IMR-90 (cell line): ENCODE measurements around the gene CDA. TPM values are rescaled to one million over a fixed set of nuclear protein-coding genes. Genes with fewer than 3 reads are reported as not detected.

Source experiments
- ATAC-seq: fragments of 200-7000 bp; cut with Tn5 transposase; 2 replicates; pipeline ENCODE4 v1.9.1; 2020; ENCODE audit warnings: low read depth, mild to moderate bottlenecking, moderate library complexity
- BruUV-seq: library from RNA; stranded (reverse); fragments of 400-500 nt; replicated peaks from 2 replicates; lab custom pipeline; 2021; lab: Mats Ljungman, UMichigan
- CTCF ChIA-PET: fragments of 300-600 bp; formaldehyde crosslinking; extraction: SDS; loops from one replicate; lab custom pipeline; 2021; ENCODE audit warnings: antibody characterized with exemption; lab: Yijun Ruan, JAX
- POLR2A ChIA-PET: fragments of 300-600 bp; sonication (Branson Sonifier 250); formaldehyde crosslinking; loops from one replicate; lab custom pipeline; 2022; ENCODE audit warnings: antibody characterized with exemption; ENCODE audit not compliant: unreplicated experiment; lab: Charles Lee
- DNase-seq: peaks from one replicate; pipeline ENCODE4 v3.0.0; 2013
- H2AFZ ChIP-seq: replicated peaks from 2 replicates; pipeline ENCODE3; 2013; ENCODE audit warnings: low read length, mild to moderate bottlenecking; ENCODE audit not compliant: poor library complexity
- H2AK5ac ChIP-seq: 2 replicates; pipeline ENCODE4 v1.6.1; 2013; ENCODE audit warnings: low read depth, low read length, inconsistent platforms
- H2AK9ac ChIP-seq: replicated peaks from 2 replicates; pipeline ENCODE3; 2013; ENCODE audit warnings: mild to moderate bottlenecking, low read depth, low read length, moderate library complexity; ENCODE audit not compliant: poor library complexity
- H2BK120ac ChIP-seq: 2 replicates; pipeline ENCODE4 v1.6.1; 2013; ENCODE audit warnings: low read depth, low read length, inconsistent platforms
- H2BK15ac ChIP-seq: 3 replicates; pipeline ENCODE4 v1.6.1; 2013; ENCODE audit warnings: low read depth, low read length, inconsistent platforms
- H2BK20ac ChIP-seq: 2 replicates; pipeline ENCODE4 v1.6.1; 2013; ENCODE audit warnings: low read depth, mild to moderate bottlenecking, inconsistent platforms, low read length, moderate library complexity
- H2BK5ac ChIP-seq: 2 replicates; pipeline ENCODE4 v1.6.1; 2013; ENCODE audit warnings: mild to moderate bottlenecking, low read depth, low read length, inconsistent platforms; ENCODE audit not compliant: poor library complexity, severe bottlenecking
- H3K14ac ChIP-seq: replicated peaks from 2 replicates; pipeline ENCODE4 v1.6.1; 2013; ENCODE audit warnings: low read depth, low read length, inconsistent platforms
- H3K18ac ChIP-seq: 2 replicates; pipeline ENCODE4 v1.6.1; 2013; ENCODE audit warnings: low read depth, low read length, control low read depth
- H3K23ac ChIP-seq: 2 replicates; pipeline ENCODE4 v1.6.1; 2013; ENCODE audit warnings: low read depth, low read length, inconsistent platforms
- H3K27ac ChIP-seq: 2 replicates; pipeline ENCODE4 v1.5.1; 2013; ENCODE audit warnings: mild to moderate bottlenecking, control low read depth, low read length; ENCODE audit not compliant: insufficient read depth
- H3K27me3 ChIP-seq: 2 replicates; pipeline ENCODE4 v1.6.1; 2013; ENCODE audit warnings: low read length; ENCODE audit not compliant: control insufficient read depth, insufficient read depth
- H3K36me3 ChIP-seq: 2 replicates; pipeline ENCODE4 v1.6.1; 2013; ENCODE audit warnings: low read length, mixed read lengths; ENCODE audit not compliant: control insufficient read depth, insufficient read depth
- H3K4ac ChIP-seq: 2 replicates; pipeline ENCODE4 v1.6.1; 2013; ENCODE audit warnings: low read depth, low read length, inconsistent platforms
- H3K4me1 ChIP-seq: 2 replicates; pipeline ENCODE4 v1.6.1; 2013; ENCODE audit warnings: low read length, mixed read lengths; ENCODE audit not compliant: control insufficient read depth, insufficient read depth
- H3K4me2 ChIP-seq: 2 replicates; pipeline ENCODE4 v1.6.1; 2013; ENCODE audit warnings: low read depth, mild to moderate bottlenecking, control low read depth, low read length, moderate library complexity
- H3K4me3 ChIP-seq: 2 replicates; pipeline ENCODE4 v1.5.1; 2013; ENCODE audit warnings: low read depth, mild to moderate bottlenecking, control low read depth, low read length, moderate library complexity; ENCODE audit not compliant: insufficient read depth
- H3K56ac ChIP-seq: 2 replicates; pipeline ENCODE4 v1.6.1; 2013; ENCODE audit warnings: low read length, inconsistent platforms; ENCODE audit not compliant: insufficient read depth; ENCODE audit errors: extremely low read depth
- H3K79me1 ChIP-seq, 2 experiments: 2 replicates each; pipeline ENCODE4 v1.6.1; 2013; ENCODE audit warnings: low read length in 2 of 2, inconsistent platforms in 1 of 2, low read depth in 1 of 2
- H3K9ac ChIP-seq: 2 replicates; pipeline ENCODE4 v1.6.1; 2013; ENCODE audit warnings: low read depth, low read length, control low read depth
- H3K9me1 ChIP-seq: 2 replicates; pipeline ENCODE4 v1.6.1; 2013; ENCODE audit warnings: low read length, inconsistent platforms; ENCODE audit not compliant: insufficient read depth
- H3K9me3 ChIP-seq: 2 replicates; pipeline ENCODE4 v1.6.1; 2013; ENCODE audit warnings: low read length; ENCODE audit not compliant: control insufficient read depth, insufficient read depth
- H4K20me1 ChIP-seq: 2 replicates; pipeline ENCODE4 v1.6.1; 2013; ENCODE audit warnings: low read length, inconsistent platforms; ENCODE audit not compliant: insufficient read depth
- H4K5ac ChIP-seq: 2 replicates; pipeline ENCODE4 v1.6.1; 2013; ENCODE audit warnings: mild to moderate bottlenecking, low read depth, low read length, control low read depth
- H4K8ac ChIP-seq, 2 experiments: 2 replicates each; pipeline ENCODE4 v1.6.1; 2013; ENCODE audit warnings: low read depth in 2 of 2, low read length in 2 of 2, control low read depth in 1 of 2, inconsistent platforms in 1 of 2
- H4K91ac ChIP-seq: 2 replicates; pipeline ENCODE4 v1.6.1; 2013; ENCODE audit warnings: low read depth, low read length, inconsistent platforms; ENCODE audit not compliant: insufficient read depth
- MAFK ChIP-seq: IDR thresholded peaks from 2 replicates; pipeline ENCODE4 v1.6.1; 2012; ENCODE audit warnings: low read depth, low read length, improper control_type of control experiment
- NFE2L2 ChIP-seq: fragments of 150-350 bp; IDR thresholded peaks from 2 replicates; pipeline ENCODE4 v1.6.1; 2016; ENCODE audit warnings: low read depth, mild to moderate bottlenecking, low read length
- POLR2A ChIP-seq: IDR thresholded peaks from 2 replicates; pipeline ENCODE4 v1.6.1; 2012; ENCODE audit warnings: mild to moderate bottlenecking, low read depth, low read length
- WGBS, 2 experiments: methylation state at CpG; one replicate each; pipeline versions ENCODE4 v1.1.5 to v1.1.7; 2013; ENCODE audit warnings: missing lambda C conversion rate in 2 of 2; ENCODE audit not compliant: insufficient read length in 1 of 2; ENCODE audit errors: extremely low coverage in 2 of 2; 5-methylcytosine and 5-hydroxymethylcytosine counted together
- dilution Hi-C: fragments of 300-500 bp; cut with HindIII; formaldehyde crosslinking; loops from one replicate; pipeline ENCODE4 v1.14.3; 2018; ENCODE audit warnings: low sequenced_read_pairs; ENCODE audit not compliant: unreplicated experiment
- in situ Hi-C: fragments of 300-500 bp; cut with MboI; formaldehyde crosslinking; loops from 3 replicates; pipeline ENCODE4 v1.14.3; 2019; ENCODE audit warnings: low sequenced_read_pairs, inconsistent platforms, mixed read lengths
- intact Hi-C: fragments of 100-400 bp; cut with micrococcal nuclease; formaldehyde crosslinking; loops from 2 replicates; pipeline ENCODE4 v1.10.0; 2022
- polyA plus RNA-seq, 3 experiments: library from polyadenylated mRNA; depleted of rRNA; stranded (reverse); fragments of >200 nt; gene quantifications; 2 replicates each; pipeline ENCODE4 v1.2.3, GENCODE V29; 2012; ENCODE audit warnings: low replicate concordance in 1 of 3
- total RNA-seq: library from RNA; depleted of rRNA; stranded (reverse); fragments of >200 nt; gene quantifications from 2 replicates; pipeline ENCODE4 v1.2.3, GENCODE V29; 2012

CDA gene
- total and polyA plus RNA-seq, 2 of the 4 experiments (the other 2 are of a cell fraction), result 0.90 to 9.4 TPM

GRCh38 chr1:20600156-20600555 lies 11.3 kb downstream of the CDA start:
- Histone ChIP-seq H2AFZ (no peak overlapping the region), H3K27me3 (peaks cover 3% of the 10 kb centered on the region; the same call in 1 of the 2 replicates), H4K20me1 (no peaks in the 10 kb centered on the region), H3K4me1 (peaks cover 22% of the 10 kb centered on the region), H3K14ac (no peak overlapping the region), H3K4me2 (no peak overlapping the region), H2BK20ac (0 out of 2 replicates have a peak overlapping the region, but pooled peaks have one; percentile 39), H3K79me1 (no peaks in the 10 kb centered on the region), H3K9me3 (no peaks in the 10 kb centered on the region), H2BK5ac (no peak overlapping the region), H2BK120ac (peak overlapping the region; percentile 29; the same call in 1 of the 2 replicates), H2AK5ac (peak overlapping the region; percentile 64), H3K18ac (no peak overlapping the region), H3K4ac (peak overlapping the region; percentile 29; the same call in 1 of the 2 replicates), H3K36me3 (no peaks in the 10 kb centered on the region), H2AK9ac (peak overlapping the region; percentile 26), H3K9me1 (peaks cover 26% of the 10 kb centered on the region), H3K27ac (no peak overlapping the region), H2BK15ac (peak overlapping the region; percentile 61; the same call in 1 of the 3 replicates), H4K5ac (no peak overlapping the region), H3K23ac (no peak overlapping the region), H3K56ac (no peak overlapping the region), H3K9ac (no peak overlapping the region), H4K91ac (no peak overlapping the region), H3K4me3 (no peak overlapping the region), H4K8ac (no peak overlapping the region)
- CTCF ChIA-PET, result no interaction called here
- ATAC-seq (no peak), DNase-seq (no peak)
- intact Hi-C loops, result no loop called here
- TF ChIP-seq POLR2A (no peak), NFE2L2 (no peak), MAFK (0 out of 2 replicates have a peak, but pooled peaks have one; percentile 10)
- WGBS, 2 experiments, result 68% methylated on average over 2 of the region's 5 CpGs; no CpG with 5 or more reads in 1 of the 2 experiments
- no TSS peak for BruUV-seq
- dilution Hi-C loops, result no loop called here
- in situ Hi-C loops, result no loop called here
- POLR2A ChIA-PET, result no interaction called here
